A673 (cell line): ENCODE data around the gene MYORG.

Experiments
- CTCF ChIP-seq: fragments of 300-800, 200-600 bp; sonication (generic); conservative IDR thresholded peaks from 2 replicates; pipeline ENCODE4 v1.5.1; 2017; ENCODE audit warnings: low read depth, mild to moderate bottlenecking, antibody characterized with exemption, low read length, moderate library complexity, mixed read lengths
- EZH2 ChIP-seq: fragments of 200-600 bp; sonication (generic); IDR thresholded peaks from 2 replicates; pipeline ENCODE4 v1.6.1; 2017; ENCODE audit warnings: borderline replicate concordance, low read depth, mild to moderate bottlenecking, mixed read lengths, antibody characterized with exemption, low read length; ENCODE audit not compliant: poor library complexity, severe bottlenecking

- TF ChIP-seq CTCF (no peak), EZH2 (no peak)
Measured at GRCh38 chr9:34328987-34329832, 47.5 kb downstream of the MYORG start, which contains the start of the genes KIF24 and NUDT2.
